Aorta (tissue), 5 donors: Measurements from ENCODE around the gene CLDN22. TPM values are rescaled to one million over a fixed set of nuclear protein-coding genes. Genes with fewer than 3 reads are reported as not detected.

Experiments
- ATAC-seq: fragments of 200-7000 bp; cut with Tn5 transposase; one replicate; pipeline ENCODE4 v1.9.1; 2022; ENCODE audit warnings: moderate library complexity; ENCODE audit not compliant: low FRiP score
- DNase-seq, 2 donors: peaks; one replicate each; pipeline ENCODE4 v3.0.0-alpha.2; 2020
- H3K27ac ChIP-seq, 2 donors: one replicate each; pipeline ENCODE4 v1.5.1; 2013; ENCODE audit warnings: low read length in 2 of 2, mild to moderate bottlenecking in 2 of 2, moderate library complexity in 2 of 2, control low read depth in 1 of 2, inconsistent platforms in 1 of 2, low read depth in 1 of 2
- H3K27me3 ChIP-seq, 2 donors: one replicate each; pipeline ENCODE4 v1.6.1; 2013; ENCODE audit warnings: control low read depth in 1 of 2, low read length in 1 of 2, mild to moderate bottlenecking in 1 of 2, moderate library complexity in 1 of 2; ENCODE audit not compliant: insufficient read depth in 2 of 2, control insufficient read depth in 1 of 2
- H3K36me3 ChIP-seq, 2 donors: one replicate each; pipeline ENCODE4 v1.6.1; 2013; ENCODE audit warnings: control low read depth in 1 of 2, low read length in 1 of 2, mild to moderate bottlenecking in 1 of 2; ENCODE audit not compliant: insufficient read depth in 2 of 2, control insufficient read depth in 1 of 2
- H3K4me1 ChIP-seq, 2 donors: one replicate each; pipeline ENCODE4 v1.6.1; 2013; ENCODE audit warnings: low read length in 2 of 2, control low read depth in 1 of 2, mild to moderate bottlenecking in 1 of 2, moderate library complexity in 1 of 2; ENCODE audit not compliant: insufficient read depth in 2 of 2, control insufficient read depth in 1 of 2
- H3K4me3 ChIP-seq, 2 donors: one replicate each; pipeline ENCODE4 v1.5.1; 2013; ENCODE audit warnings: low read length in 2 of 2, control low read depth in 1 of 2, mild to moderate bottlenecking in 1 of 2
- H3K9me3 ChIP-seq: one replicate; pipeline ENCODE4 v1.6.1; 2013; ENCODE audit warnings: mild to moderate bottlenecking, low read length; ENCODE audit not compliant: control insufficient read depth
- WGBS, 2 donors: extraction: QIAGEN DNeasy Blood & Tissue Kit; methylation state at CpG; one replicate each; pipeline ENCODE4 v1.1.7; 2013; 5-methylcytosine and 5-hydroxymethylcytosine counted together
- intact Hi-C, 2 donors: fragments of 100-400 bp; cut with DNase I; formaldehyde crosslinking; loops; one replicate each; pipeline versions ENCODE4 v1.14.2 to v1.15.0; 2022
- polyA plus RNA-seq, 2 donors: library from polyadenylated mRNA; stranded (reverse); fragments of 200-250 nt; gene quantifications; one replicate each; pipeline ENCODE4 v1.2.3, GENCODE V29; 2013
- total RNA-seq, 2 donors: library from RNA; stranded (reverse); fragmentation: NEBNext Ultra II Directional; extraction: Animal tissue kit (Norgen Biotek cat#: 25700); gene quantifications; one replicate each; pipeline ENCODE4 v1.2.1, GENCODE V29; 2021
- donor health status: healthy with polysubstance abuse.
- donor health status: Bipolar disorder and iron deficiency.
- donor health status: DM: no; HTN: no; CAD: no.
- donor health status: DM: no; HTN: no; CAD: no.
- donor health status: DM: yes; HTN: yes; CAD: no.

CLDN22 gene
- total and polyA plus RNA-seq, 4 donors = not detected

DNA sequence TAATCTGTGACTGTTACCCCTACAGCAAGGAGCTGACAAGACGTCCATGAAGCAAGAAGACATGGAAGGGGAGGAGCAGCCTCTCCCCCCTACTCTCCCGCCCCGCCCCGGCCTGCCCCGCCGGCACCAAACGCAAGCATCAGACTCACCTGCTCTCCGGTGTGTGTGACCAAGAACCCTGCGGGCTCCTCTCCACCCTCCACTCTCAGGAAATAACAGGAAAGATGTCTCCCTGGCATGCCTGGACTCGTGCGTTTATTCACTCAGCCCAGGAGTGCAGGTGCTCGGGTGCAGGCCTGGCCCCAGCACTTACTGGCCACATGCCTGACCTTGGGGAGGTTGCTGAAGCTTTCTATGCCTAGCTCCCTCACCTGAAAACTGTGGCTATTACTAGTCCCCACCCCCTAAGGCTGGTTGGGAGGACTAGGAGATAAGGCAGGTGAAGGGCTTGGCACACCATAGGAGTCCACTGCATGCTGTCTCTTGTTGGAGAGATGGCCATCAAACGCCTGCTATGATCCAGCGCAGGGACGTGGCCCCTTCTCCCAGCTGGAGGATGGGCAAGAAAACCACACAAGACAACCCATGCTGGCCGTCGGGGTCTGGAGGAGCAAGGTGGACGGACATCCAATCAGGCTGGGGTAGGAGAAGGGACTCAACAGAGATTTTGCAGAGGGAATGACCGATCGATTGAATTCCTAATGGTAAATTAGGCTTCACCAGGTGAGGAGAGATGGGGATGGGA lies 37.0 kb upstream of the CLDN22 start:
- Histone ChIP-seq H3K36me3 (no peaks in the 10 kb centered on the region), H3K9me3 (no peaks in the 10 kb centered on the region), H3K4me1 (no peaks in the 10 kb centered on the region), H3K27me3 (no peaks in the 10 kb centered on the region), H3K4me3 (no peak overlapping the region), H3K27ac (no peak overlapping the region)
- no peak for ATAC-seq
- no peak for DNase-seq
- intact Hi-C loops = no loop called here
- 92 to 96% methylated on average over 20 of the region's 20 CpGs for WGBS, 2 donors

- no peak overlapping the region for H3K4me3 ChIP-seq
- H3K27ac ChIP-seq = no peak overlapping the region
- H3K27me3 ChIP-seq = no peaks in the 10 kb centered on the region
- 87 to 90% methylated on average over 20 of the region's 20 CpGs for WGBS, 2 donors
- no peaks in the 10 kb centered on the region for H3K36me3 ChIP-seq
- DNase-seq = no peak
- no peak for ATAC-seq
- H3K4me1 ChIP-seq = no peaks in the 10 kb centered on the region
- H3K9me3 ChIP-seq = no peaks in the 10 kb centered on the region
- intact Hi-C loops = no loop called here
Measured at GRCh38 chr4:183356173-183356830, 36.2 kb upstream of the CLDN22 start.

- intact Hi-C loops = no loop called here
- Histone ChIP-seq H3K36me3 (no peaks in the 10 kb centered on the region), H3K27ac (no peak overlapping the region), H3K9me3 (no peaks in the 10 kb centered on the region), H3K27me3 (no peaks in the 10 kb centered on the region), H3K4me1 (no peaks in the 10 kb centered on the region), H3K4me3 (no peak overlapping the region)
- no peak for ATAC-seq
- WGBS, 2 donors = 39 to 41% methylated on average over 4 of the region's 4 CpGs
- no peak for DNase-seq
Measured at GRCh38 chr4:183355405-183355804, 35.3 kb upstream of the CLDN22 start.

DNA sequence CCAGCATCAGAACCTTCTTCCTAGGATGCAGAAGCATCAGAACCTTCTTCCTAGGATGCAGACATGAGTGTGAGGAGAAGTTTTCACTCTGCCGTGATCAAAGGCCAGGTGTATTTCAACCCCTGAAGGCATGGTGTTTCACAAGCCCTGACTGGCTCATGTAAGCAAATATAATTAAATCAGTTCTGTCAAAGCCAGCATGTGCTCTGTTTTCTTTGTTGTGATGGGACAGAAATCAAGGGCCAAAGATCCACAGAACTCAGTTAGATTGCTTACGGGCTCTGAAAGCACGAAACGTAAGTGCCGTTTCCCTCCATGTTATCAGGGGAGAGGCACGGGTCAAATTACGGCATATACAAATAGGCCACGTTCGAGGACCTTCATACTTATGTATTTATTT lies 34.1 kb upstream of the CLDN22 start:
- ATAC-seq (no peak), DNase-seq (no peak)
- Histone ChIP-seq H3K9me3 (no peaks in the 10 kb centered on the region), H3K36me3 (no peaks in the 10 kb centered on the region), H3K4me3 (no peak overlapping the region), H3K4me1 (no peaks in the 10 kb centered on the region), H3K27me3 (no peaks in the 10 kb centered on the region), H3K27ac (no peak overlapping the region)
- WGBS, 2 donors = 78 to 84% methylated on average over 9 of the region's 9 CpGs
- intact Hi-C loops = no loop called here

GRCh38 chr4:183353557-183353956 lies 33.5 kb upstream of the CLDN22 start:
- no peak for DNase-seq
- ATAC-seq = no peak
- H3K27ac ChIP-seq = no peak overlapping the region
- no peaks in the 10 kb centered on the region for H3K9me3 ChIP-seq
- WGBS, 2 donors = 84 to 87% methylated on average over 8 of the region's 8 CpGs
- H3K4me1 ChIP-seq = no peaks in the 10 kb centered on the region
- no peaks in the 10 kb centered on the region for H3K27me3 ChIP-seq
- no peak overlapping the region for H3K4me3 ChIP-seq
- intact Hi-C loops = no loop called here
- no peaks in the 10 kb centered on the region for H3K36me3 ChIP-seq

GRCh38 chr4:183352546-183352945 lies 32.5 kb upstream of the CLDN22 start:
- H3K27ac ChIP-seq = no peak overlapping the region
- WGBS, 2 donors = 59 to 61% methylated on average over 5 of the region's 5 CpGs
- ATAC-seq (no peak), DNase-seq (no peak)
- no peaks in the 10 kb centered on the region for H3K4me1 ChIP-seq
- no peaks in the 10 kb centered on the region for H3K36me3 ChIP-seq
- H3K27me3 ChIP-seq = no peaks in the 10 kb centered on the region
- intact Hi-C loops = no loop called here
- H3K9me3 ChIP-seq = no peaks in the 10 kb centered on the region
- H3K4me3 ChIP-seq = no peak overlapping the region

- intact Hi-C loops = no loop called here
- no peaks in the 10 kb centered on the region for H3K4me1 ChIP-seq
- WGBS, 2 donors = 64 to 72% methylated on average over 17 of the region's 17 CpGs
- no peaks in the 10 kb centered on the region for H3K9me3 ChIP-seq
- H3K27me3 ChIP-seq = no peaks in the 10 kb centered on the region
- H3K36me3 ChIP-seq = no peaks in the 10 kb centered on the region
- no peak overlapping the region for H3K4me3 ChIP-seq
- no peak overlapping the region for H3K27ac ChIP-seq
- DNase-seq (no peak), ATAC-seq (no peak)
Measured at GRCh38 chr4:183350317-183351071, 30.4 kb upstream of the CLDN22 start.

- intact Hi-C loops = no loop called here
- Histone ChIP-seq H3K9me3 (no peaks in the 10 kb centered on the region), H3K4me1 (no peaks in the 10 kb centered on the region), H3K27ac (no peak overlapping the region), H3K27me3 (no peaks in the 10 kb centered on the region), H3K4me3 (no peak overlapping the region), H3K36me3 (no peaks in the 10 kb centered on the region)
- DNase-seq (no peak), ATAC-seq (no peak)
- WGBS, 2 donors = 95 to 96% methylated on average over 9 of the region's 9 CpGs
Measured at GRCh38 chr4:183349673-183350072, 29.6 kb upstream of the CLDN22 start.
